Left colon (tissue), 2 donors: ENCODE results near the gene RAB30. TPM values are rescaled to one million over a fixed set of nuclear protein-coding genes. Genes with fewer than 3 reads are reported as not detected.

Experiments used
- ATAC-seq: fragments of 200-7000 bp; cut with Tn5 transposase; one replicate; pipeline ENCODE4 v1.9.1; 2020; ENCODE audit warnings: mild to moderate bottlenecking, moderate library complexity
- DNase-seq, 2 donors: peaks; one replicate each; pipeline ENCODE4 v3.0.0-alpha.2; 2020
- intact Hi-C, 2 donors: fragments of 100-400 bp; cut with DNase I in 1 of 2; cut with micrococcal nuclease in 1 of 2; formaldehyde crosslinking; loops; one replicate each; pipeline versions ENCODE4 v1.11.2 to v1.14.0; 2022; cut with DNase I, micrococcal nuclease
- total RNA-seq, 2 donors: library from RNA; stranded (reverse); fragmentation: NEBNext Ultra II Directional; extraction: Animal tissue kit (Norgen Biotek cat#: 25700); gene quantifications; one replicate each; pipeline ENCODE4 v1.2.1, GENCODE V29; 2021
- donor health status: DM: no; HTN: no; CAD: no.
- donor health status: DM: yes; HTN: yes; CAD: no.

RAB30 gene
- total RNA-seq, 2 donors from 2014 or later: 5.9 to 24.3 TPM

DNA sequence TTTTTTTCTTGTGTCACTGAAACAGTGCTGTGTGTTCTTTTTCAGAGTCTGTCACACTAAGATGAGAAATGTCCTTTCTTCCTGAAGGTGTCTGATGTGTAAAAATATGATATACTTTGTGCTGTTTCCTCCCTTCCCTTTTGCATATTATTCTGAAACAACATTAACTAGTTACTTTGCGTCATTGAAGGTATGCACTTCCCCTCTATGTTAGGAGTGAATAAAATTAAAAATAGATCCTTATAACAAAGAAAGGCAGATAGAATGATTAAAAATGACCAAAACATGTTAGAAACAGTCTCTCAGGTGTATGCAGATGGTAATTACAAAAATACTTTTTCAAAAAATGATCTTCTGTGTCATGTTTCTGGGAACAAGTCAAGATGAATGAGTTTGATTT lies 1.6 kb upstream of the RAB30 start:
- ATAC-seq: no peak
- no peak for DNase-seq
- intact Hi-C loops: loop anchor here in 1 of 2 donors (5.0 to 10.0 kb wide), 2 partner anchors 84 to 168 kb away; partner anchors contain the start of genes DDIAS, PCF11 and PRCP

DNA sequence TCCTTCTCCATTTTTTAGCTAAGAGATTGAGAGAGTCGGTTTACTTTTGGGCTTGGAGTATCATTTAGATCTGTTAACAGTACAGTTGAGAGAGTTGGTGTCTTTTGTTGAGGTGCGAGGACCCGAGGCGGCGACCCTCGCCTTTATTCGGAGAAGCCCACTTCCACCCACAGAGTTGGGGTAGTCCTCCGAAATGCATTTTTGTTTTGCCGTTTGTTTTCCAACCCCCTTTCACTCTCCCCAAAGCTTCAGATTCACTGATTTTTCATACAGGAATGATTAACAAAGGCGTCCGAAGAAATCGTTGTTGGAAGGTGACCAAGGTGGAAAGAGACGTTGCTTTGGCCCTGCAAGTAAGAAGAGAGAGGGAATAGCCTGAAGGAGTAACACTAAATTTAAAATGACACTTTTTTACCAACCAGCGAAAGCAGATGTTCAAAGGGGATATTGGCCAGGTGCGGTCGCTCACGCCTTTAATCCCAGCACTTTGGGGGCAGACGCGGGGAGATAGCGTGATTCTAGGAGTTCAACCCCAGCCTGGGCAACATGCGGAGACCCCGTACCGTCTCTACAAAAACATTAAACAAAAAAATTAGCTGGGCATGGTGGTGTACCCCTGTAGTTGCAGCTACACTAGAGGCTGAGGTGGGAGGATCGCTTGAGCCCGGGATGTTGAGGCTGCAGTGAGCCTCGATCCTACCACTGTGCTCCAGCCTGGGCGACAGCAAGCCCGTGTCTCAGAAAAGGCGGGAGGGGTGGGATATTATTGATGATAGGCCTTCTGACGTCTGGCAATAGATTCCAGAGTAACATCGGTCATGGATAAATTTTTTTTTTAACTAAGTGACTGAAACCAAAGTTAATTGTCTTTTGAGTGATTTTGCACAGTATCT lies 899 bp upstream of the RAB30 start:
- intact Hi-C loops: loop anchor here in 1 of 2 donors (5.0 to 10.0 kb wide), 2 partner anchors 85 to 168 kb away; partner anchors contain the start of genes DDIAS, PCF11 and PRCP
- no peak for DNase-seq
- no peak for ATAC-seq

GRCh38 chr11:83070731-83071566 lies 748 bp downstream of the RAB30 start:
- DNase-seq: peak in 1 of 2 donors; percentile 52
- ATAC-seq: peak; percentile 3
- intact Hi-C loops: loop anchor here in 1 of 2 donors (5.0 to 10.0 kb wide), 2 partner anchors 86 to 166 kb away; partner anchors contain the start of genes DDIAS, PCF11 and PRCP

DNA sequence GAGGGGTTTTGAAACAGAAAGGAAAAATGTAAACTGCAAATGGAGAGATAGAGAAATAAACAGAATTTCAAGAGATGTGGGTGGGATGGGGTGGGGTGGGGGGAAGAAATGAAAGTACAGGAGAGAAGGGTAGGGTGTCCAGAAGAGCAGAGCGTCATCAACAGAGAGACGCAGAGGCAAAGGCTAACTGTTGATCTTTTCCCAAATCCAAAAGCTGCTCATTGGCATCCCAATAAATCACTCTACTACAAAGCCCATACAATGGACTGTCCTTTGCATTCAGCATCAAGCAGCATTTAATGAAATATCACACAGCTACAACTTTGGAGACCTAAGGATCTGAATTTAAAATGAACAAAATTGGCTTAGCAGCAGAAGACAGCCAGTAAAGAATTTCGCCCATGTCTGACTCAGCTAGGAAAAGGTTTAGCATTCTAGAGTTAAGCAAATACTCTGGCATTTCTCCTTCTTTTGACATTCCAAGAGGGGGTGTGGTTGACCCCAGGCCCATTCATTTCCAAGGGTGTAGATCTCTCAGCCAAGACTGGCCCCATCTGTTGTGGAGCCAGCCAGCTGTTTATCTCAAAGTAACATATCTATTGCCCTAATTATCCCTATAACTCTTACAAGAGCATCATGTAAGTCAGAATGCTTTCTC lies 1.5 kb downstream of the RAB30 start:
- intact Hi-C loops: loop anchor here in 1 of 2 donors (5.0 to 10.0 kb wide), 2 partner anchors 87 to 165 kb away; partner anchors contain the start of genes DDIAS, PCF11 and PRCP
- ATAC-seq (no peak), DNase-seq (no peak)

DNA sequence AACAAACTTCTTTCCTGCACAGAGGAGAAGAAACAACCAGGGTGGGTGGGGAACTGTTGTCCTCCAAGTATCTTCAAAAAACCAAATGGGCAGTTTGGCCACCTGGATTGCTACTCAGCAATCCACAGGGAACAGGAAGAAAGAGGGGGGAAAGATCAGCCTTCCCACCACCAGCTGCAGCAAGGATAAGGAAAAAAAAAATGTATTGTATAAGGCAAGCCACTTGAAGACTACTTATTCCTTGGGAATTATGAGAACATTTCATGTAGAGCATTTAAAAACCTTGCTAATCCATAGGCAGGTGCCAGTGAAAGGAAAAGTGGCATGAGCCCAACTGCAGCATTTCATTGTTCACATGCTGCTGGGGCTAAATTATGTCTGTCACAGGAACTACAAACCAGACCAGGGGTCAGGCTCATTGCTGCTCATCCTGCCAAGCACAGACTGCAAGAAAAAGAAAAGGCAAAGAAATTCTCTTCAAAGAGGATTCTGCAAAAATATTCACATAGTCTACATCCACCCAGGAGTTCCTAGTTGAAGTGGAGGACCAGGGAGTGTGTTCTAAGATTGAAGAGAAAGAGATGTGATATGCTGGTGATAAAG lies 2.2 kb downstream of the RAB30 start:
- intact Hi-C loops: loop anchor here in 1 of 2 donors (5.0 to 10.0 kb wide), 2 partner anchors 88 to 165 kb away; partner anchors contain the start of genes DDIAS, PCF11 and PRCP
- no peak for DNase-seq

DNA sequence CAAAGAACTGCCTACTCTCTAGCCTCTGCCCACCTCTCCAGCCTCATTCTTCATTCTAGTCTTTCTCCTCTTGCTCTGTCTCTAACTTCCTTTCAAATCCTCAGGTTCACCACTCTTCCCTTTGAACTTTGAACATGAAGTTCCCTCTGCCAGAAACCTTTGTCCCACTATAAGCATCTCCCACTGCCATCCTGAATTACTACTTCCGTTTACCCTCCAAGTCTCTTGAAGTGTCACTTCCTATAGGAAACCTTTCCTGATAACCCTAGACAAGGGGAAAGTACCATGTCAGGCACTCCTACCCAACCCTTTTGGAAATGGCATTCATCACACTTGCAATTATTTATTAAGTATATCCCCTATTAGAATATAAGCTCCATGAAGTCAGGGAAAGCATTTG lies 3.1 kb downstream of the RAB30 start:
- intact Hi-C loops: no loop called here
- ATAC-seq (no peak), DNase-seq (no peak)

More for the DNA sequence above, 2.2 kb downstream of the RAB30 start:
- no peak for ATAC-seq

DNA sequence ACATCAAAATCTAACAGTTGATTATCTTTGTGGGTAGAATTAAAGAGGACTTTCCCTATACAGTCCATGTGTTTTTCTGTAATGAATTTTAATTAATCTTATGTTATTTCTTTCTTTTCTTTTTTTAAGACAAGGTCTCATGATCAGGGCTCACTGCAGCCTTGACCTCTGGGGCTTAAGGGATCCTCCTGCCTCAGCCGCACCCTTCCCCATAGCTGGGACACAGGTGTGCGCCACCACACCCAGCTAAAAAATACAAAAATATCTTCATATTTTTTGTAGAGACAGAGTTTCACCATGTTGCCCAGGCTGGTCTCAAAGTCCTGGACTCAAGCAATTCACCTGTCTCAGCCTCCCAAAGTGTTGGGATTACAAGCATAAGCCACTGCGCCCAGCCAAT lies 7.7 kb downstream of the RAB30 start:
- no peak for ATAC-seq
- DNase-seq: no peak
- intact Hi-C loops: no loop called here

GRCh38 chr11:83063073-83063754 lies 8.5 kb downstream of the RAB30 start:
- intact Hi-C loops: no loop called here
- DNase-seq (no peak), ATAC-seq (peak; percentile 56)

GRCh38 chr11:83061883-83062282 lies 9.8 kb downstream of the RAB30 start:
- DNase-seq (no peak), ATAC-seq (peak; percentile 18)
- intact Hi-C loops: no loop called here

GRCh38 chr11:83060965-83061364 lies 10.7 kb downstream of the RAB30 start:
- DNase-seq (no peak), ATAC-seq (no peak)
- intact Hi-C loops: no loop called here

GRCh38 chr11:83057721-83058120 lies 14.0 kb downstream of the RAB30 start:
- intact Hi-C loops: no loop called here
- DNase-seq: no peak
- no peak for ATAC-seq

GRCh38 chr11:83056611-83057010 lies 15.1 kb downstream of the RAB30 start:
- ATAC-seq (no peak), DNase-seq (no peak)
- intact Hi-C loops: no loop called here

DNA sequence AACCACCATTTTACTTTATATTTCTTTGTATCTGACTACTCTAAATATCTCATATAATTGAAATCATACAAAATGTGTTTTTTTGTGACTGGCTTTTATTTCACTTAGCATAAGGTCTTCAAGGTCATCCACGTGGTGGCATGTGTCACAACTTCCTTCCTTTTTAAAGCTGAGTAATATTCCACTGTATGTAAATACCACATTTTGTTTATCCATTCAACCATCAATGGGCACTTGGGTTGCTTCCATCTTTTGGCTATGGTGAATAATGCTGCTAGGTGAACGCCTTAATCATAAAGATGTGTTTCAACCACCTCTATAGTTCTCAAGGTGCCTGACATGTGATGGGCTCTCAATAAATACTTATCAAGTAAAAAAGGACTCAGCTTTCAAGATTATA lies 15.5 kb downstream of the RAB30 start:
- no peak for DNase-seq
- intact Hi-C loops: no loop called here

DNA sequence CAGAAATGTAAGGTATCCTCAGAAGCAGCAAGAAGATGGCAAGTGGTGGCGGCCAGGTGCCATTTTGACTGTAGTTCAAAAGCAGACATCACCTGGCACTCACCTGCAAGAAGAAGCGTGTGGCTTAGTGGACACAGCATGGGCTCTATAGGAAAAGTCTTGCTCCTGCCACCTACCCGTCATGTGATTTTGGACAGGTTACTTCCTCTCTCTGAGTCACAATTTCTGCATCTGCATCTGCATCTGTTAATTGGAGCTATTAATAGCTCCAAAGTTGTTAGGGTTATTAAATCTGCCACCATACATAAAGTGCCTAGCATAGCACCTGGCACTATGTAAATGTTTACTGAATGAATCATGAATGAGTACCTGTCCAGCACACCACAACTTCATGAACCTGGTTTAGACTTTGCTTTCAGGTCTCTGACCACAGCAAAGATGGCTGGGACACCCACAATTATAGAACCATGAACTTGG lies 16.8 kb downstream of the RAB30 start:
- intact Hi-C loops: no loop called here
- DNase-seq (no peak), ATAC-seq (peak; percentile 96)

More for the DNA sequence above, 15.5 kb downstream of the RAB30 start:
- no peak for ATAC-seq

DNA sequence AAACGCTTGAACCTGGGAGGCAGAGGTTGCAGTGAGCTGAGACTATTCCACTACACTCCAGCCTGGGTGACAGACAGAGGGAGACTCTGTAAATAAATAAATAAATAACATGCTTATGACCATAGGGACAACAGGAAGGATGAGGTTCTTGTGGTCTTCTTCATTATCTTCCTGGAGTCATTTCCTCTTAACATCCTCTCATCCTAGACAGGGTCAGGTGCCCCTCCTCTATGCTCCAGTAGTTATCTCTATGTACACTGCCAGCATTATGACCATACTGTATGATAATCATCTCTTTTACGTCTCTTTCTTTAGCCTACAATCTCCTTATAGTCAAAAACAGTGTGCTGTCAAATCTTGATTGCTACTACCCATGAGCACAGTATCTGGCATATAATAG lies 17.7 kb downstream of the RAB30 start:
- ATAC-seq: peak; percentile 15
- intact Hi-C loops: no loop called here
- no peak for DNase-seq

- DNase-seq (no peak), ATAC-seq (no peak)
- intact Hi-C loops: no loop called here
Measured at GRCh38 chr11:83051760-83052671, 19.7 kb downstream of the RAB30 start.
